Measurements from ENCODE around the gene TUB. TPM values are rescaled to one million over a fixed set of nuclear protein-coding genes. Genes with fewer than 3 reads are reported as not detected.

Gene TUB
- polyA plus RNA-seq, 3 donors = not detected

DNA sequence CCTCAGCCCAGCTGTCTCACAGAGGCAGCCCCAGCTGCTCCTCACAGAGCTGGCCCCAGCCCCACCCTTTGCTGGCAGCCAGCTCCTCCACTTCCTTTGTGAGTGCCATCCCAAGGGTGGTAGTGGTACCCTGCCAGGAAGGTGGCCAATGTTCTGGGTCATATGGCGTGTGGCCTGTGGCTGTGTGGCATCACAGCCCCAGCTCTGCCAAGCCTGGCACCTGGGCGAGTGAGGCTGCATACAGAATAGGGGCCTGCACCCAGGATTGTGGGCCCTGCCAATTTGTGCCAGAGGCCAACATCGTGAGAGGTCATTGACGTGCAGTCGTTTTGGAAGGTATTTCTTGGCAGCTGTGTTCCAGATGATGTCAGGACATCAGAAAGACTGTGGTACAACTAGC, 10.7 kb downstream of the TUB start:
- no peaks in the 10 kb centered on the region for H3K79me2 ChIP-seq (ENCODE audit: insufficient read depth, low read length)
- DNase-seq = no peak
- Mint-ChIP-seq H3K36me3 (no peaks in the 10 kb centered on the region), H3K27me3 (ENCODE audit: low read depth in 3 of 3) (peaks cover 0 to 4% (median 2%) of the 10 kb centered on the region in 3 donors), H3K4me3 (no peak overlapping the region), H3K27ac (no peak overlapping the region), H3K4me1 (no peaks in the 10 kb centered on the region), H3K9me3 (no peaks in the 10 kb centered on the region)
- no peaks in the 10 kb centered on the region for H3K27me3 ChIP-seq (ENCODE audit: control insufficient read depth in 2 of 2, insufficient read depth in 2 of 2, low read length in 2 of 2)
- no peaks in the 10 kb centered on the region for H3K9me3 ChIP-seq (replicated peaks in 1 of 2; ENCODE audit: control insufficient read depth in 1 of 2, insufficient read depth in 1 of 2, low read length in 2 of 2)
- H4K20me1 ChIP-seq (ENCODE audit: insufficient read depth, low read length) = no peaks in the 10 kb centered on the region
- H3K4me1 ChIP-seq (ENCODE audit: control insufficient read depth in 1 of 2, insufficient read depth in 2 of 2, low read length in 2 of 2) = no peaks in the 10 kb centered on the region
- H3K36me3 ChIP-seq (replicated peaks in 1 of 2; ENCODE audit: control insufficient read depth in 1 of 2, insufficient read depth in 2 of 2, low read length in 2 of 2) = no peaks in the 10 kb centered on the region
- H3K27ac ChIP-seq (ENCODE audit: low read depth in 1 of 2, low read length in 2 of 2) = no peak overlapping the region
- H3K9ac ChIP-seq (ENCODE audit: insufficient read depth, low read length, poor library complexity, severe bottlenecking) = no peak overlapping the region
- no peak overlapping the region for H3K4me2 ChIP-seq (replicated peaks; ENCODE audit: extremely low read depth, low read length, poor library complexity, severe bottlenecking)
- TF ChIP-seq, protein P1, sequence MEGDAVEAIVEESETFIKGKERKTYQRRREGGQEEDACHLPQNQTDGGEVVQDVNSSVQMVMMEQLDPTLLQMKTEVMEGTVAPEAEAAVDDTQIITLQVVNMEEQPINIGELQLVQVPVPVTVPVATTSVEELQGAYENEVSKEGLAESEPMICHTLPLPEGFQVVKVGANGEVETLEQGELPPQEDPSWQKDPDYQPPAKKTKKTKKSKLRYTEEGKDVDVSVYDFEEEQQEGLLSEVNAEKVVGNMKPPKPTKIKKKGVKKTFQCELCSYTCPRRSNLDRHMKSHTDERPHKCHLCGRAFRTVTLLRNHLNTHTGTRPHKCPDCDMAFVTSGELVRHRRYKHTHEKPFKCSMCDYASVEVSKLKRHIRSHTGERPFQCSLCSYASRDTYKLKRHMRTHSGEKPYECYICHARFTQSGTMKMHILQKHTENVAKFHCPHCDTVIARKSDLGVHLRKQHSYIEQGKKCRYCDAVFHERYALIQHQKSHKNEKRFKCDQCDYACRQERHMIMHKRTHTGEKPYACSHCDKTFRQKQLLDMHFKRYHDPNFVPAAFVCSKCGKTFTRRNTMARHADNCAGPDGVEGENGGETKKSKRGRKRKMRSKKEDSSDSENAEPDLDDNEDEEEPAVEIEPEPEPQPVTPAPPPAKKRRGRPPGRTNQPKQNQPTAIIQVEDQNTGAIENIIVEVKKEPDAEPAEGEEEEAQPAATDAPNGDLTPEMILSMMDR (IDR thresholded peaks at IDR 0.05) = no peak
- no peak overlapping the region for H3K4me3 ChIP-seq (replicated peaks in 1 of 3; ENCODE audit: low read depth in 2 of 3, low read length in 3 of 3)
- 85% methylated on average over 5 of the region's 5 CpGs for WGBS (ENCODE audit: insufficient coverage)
- H2AFZ ChIP-seq (ENCODE audit: insufficient read depth, low read depth, low read length, poor library complexity, severe bottlenecking) = no peak overlapping the region
- intact Hi-C loops (cut with micrococcal nuclease) = no loop called here

DNA sequence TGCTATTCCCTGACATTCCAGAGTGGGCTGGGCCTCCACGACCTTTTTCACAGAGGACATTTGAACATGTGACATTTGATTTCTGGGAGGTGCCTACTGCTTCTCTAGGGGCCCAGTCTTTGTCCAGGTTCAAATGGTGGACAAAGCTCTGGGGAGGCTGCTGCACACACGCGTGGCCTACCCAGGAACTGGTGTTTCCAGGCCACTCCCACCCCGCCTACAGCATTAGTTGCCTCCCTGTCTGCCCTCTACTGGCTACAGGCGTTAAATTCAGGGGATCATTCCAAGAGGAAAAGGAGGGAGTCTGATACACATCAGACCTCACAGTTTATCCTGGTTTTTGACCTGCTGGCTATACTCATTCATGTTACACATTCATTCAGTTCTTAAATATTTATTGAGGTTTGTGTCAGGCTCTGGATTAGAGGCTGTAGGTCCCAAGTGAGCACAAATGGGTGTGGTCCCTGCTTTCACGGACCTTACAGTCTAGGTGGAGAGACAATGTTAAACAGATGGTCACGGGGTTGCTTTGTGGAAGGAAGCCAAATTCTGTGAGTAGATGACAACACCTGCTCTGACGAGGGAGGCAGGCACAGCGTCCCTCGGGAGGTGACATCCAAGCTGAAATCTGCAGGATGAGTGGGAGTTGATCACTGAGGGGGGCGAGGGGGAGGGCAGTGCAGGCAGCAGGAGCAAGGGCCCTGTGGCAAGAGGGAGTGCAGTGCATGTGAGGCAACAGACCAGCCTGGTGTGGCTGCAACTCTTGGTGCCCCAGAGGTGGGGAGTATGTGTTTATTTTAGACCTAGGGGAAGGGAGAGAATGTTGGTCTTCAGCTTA, 11.8 kb downstream of the TUB start:
- Histone ChIP-seq H3K4me1 (ENCODE audit: control insufficient read depth in 1 of 2, insufficient read depth in 2 of 2, low read length in 2 of 2) (no peaks in the 10 kb centered on the region), H2AFZ (ENCODE audit: insufficient read depth, low read depth, low read length, poor library complexity, severe bottlenecking) (no peak overlapping the region), H3K79me2 (ENCODE audit: insufficient read depth, low read length) (no peaks in the 10 kb centered on the region), H3K4me3 (replicated peaks in 1 of 3; ENCODE audit: low read depth in 2 of 3, low read length in 3 of 3) (no peak overlapping the region), H3K36me3 (replicated peaks in 1 of 2; ENCODE audit: control insufficient read depth in 1 of 2, insufficient read depth in 2 of 2, low read length in 2 of 2) (no peaks in the 10 kb centered on the region), H3K27ac (ENCODE audit: low read depth in 1 of 2, low read length in 2 of 2) (no peak overlapping the region), H4K20me1 (ENCODE audit: insufficient read depth, low read length) (no peaks in the 10 kb centered on the region), H3K27me3 (ENCODE audit: control insufficient read depth in 2 of 2, insufficient read depth in 2 of 2, low read length in 2 of 2) (no peaks in the 10 kb centered on the region), H3K9me3 (replicated peaks in 1 of 2; ENCODE audit: control insufficient read depth in 1 of 2, insufficient read depth in 1 of 2, low read length in 2 of 2) (no peaks in the 10 kb centered on the region), H3K9ac (ENCODE audit: insufficient read depth, low read length, poor library complexity, severe bottlenecking) (no peak overlapping the region), H3K4me2 (replicated peaks; ENCODE audit: extremely low read depth, low read length, poor library complexity, severe bottlenecking) (no peak overlapping the region)
- WGBS (ENCODE audit: insufficient coverage) = 94% methylated on average over 7 of the region's 11 CpGs
- TF ChIP-seq, protein P1 (IDR thresholded peaks at IDR 0.05) = peak; percentile 38
- no peak for DNase-seq
- intact Hi-C loops (cut with micrococcal nuclease) = no loop called here
- Mint-ChIP-seq H3K27ac (no peak overlapping the region), H3K27me3 (ENCODE audit: low read depth in 3 of 3) (peaks cover under 1 to 2% (median 1%) of the 10 kb centered on the region in 3 donors), H3K4me1 (no peaks in the 10 kb centered on the region), H3K4me3 (no peak overlapping the region), H3K36me3 (no peaks in the 10 kb centered on the region), H3K9me3 (no peaks in the 10 kb centered on the region)

All from CD14-positive monocyte (primary cell).